NCI-H2081 treated with DMSO at 0.1 percent for 48 hours (cell line): Measurements from ENCODE around the gene NUP50.

Experiments
- DNase-seq: peaks from one replicate; lab custom pipeline; 2025; lab: John Stamatoyannopoulos, UW

Gene NUP50

DNA sequence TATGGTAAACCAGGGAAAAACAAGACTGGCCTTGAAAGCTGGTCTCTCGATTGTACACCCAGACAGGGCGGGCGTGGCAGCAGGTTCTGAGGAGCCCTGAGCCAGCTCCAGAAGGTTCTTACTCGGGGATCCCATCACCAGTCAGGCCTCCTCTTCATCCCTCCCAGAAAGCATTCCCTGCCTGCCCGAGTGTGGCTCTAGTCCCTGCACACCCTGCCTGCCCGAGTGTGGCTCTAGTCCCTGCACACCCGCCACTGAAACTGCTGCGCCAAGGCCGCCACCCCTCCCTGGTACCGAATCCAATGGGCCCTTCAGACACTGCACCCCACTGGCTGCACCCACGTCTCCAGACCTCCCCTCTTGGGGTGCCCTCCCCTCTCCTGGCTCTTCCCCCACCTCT is 46.9 kb downstream of the NUP50 start:
- no peak for DNase-seq

DNA sequence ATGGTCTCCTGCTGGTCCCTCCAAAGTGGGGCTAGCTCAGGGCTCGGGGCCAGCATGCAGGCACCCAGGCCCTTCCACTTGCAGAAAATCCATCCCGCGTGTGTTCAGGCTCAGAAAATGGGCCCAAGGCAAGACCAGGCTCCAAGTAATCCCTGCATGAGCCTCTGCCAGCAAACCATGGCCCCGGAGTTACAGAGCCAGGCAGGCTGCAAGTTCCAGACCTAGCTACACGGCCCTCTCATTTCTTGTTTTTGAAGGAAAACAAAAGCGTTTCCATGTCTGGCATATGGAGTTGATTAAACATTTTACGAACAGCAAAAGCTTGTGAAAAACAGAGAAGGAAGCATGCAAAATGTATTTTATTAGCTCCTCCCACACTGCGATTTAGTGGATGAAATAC is 47.3 kb downstream of the NUP50 start:
- DNase-seq: no peak

DNA sequence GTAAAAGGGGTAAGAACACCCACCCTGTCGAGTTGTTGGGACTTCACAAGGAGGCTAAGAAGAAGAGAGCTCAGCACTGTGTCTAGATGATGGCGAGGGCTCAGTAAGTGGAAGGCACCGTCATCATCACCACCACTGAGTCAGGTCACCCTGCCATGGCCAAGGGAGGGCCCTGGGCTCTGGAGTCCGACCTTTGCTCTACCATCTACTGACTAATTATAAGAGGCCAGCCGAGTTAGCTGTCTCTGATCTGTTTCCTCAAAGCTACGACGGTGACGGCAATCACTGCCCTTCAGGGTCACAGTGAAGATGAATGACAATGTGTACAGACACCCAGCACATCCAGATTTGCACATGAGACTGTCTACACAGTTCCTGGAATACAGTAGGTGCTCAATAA is 47.7 kb downstream of the NUP50 start:
- DNase-seq: no peak

DNA sequence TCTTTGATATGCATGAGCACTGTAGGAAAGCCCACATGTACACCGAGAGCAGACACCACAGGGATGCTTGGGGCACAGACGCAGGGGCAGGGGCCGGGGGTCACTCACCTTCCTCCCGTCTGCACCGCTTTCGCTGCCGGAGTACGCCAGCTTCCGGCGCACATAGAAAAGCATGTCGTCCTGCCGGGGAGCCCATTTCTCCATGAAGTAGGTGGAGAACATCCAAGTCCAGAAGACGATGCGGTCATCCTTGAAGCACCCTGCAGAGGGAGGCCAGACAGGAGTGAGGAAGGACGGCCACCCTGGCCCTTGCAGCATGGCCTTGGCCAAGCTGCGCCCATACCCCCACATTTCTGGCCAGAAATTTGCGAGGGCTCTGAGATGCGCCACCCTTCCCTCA is 48.1 kb downstream of the NUP50 start:
- DNase-seq: no peak

DNA sequence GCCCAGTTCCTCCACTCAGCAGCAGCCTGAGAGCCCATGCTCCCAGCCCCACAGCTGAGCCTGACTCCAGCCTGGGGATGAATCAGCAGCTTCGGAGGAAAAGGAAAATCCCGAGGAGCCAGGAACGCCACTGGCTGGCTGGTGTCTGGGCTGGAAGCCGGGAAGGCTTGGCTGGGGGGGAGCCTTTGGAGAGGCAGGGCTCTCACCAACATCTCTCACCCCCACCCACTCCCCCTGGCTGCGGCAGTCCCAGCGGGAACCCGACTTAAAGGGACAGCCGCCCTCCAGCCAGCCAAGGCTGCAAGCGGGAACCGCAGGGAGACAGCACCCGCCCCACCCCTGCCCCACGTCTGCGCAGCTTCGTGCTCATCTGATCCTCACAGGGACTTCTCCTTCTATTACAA is 48.6 kb downstream of the NUP50 start:
- DNase-seq: no peak

DNA sequence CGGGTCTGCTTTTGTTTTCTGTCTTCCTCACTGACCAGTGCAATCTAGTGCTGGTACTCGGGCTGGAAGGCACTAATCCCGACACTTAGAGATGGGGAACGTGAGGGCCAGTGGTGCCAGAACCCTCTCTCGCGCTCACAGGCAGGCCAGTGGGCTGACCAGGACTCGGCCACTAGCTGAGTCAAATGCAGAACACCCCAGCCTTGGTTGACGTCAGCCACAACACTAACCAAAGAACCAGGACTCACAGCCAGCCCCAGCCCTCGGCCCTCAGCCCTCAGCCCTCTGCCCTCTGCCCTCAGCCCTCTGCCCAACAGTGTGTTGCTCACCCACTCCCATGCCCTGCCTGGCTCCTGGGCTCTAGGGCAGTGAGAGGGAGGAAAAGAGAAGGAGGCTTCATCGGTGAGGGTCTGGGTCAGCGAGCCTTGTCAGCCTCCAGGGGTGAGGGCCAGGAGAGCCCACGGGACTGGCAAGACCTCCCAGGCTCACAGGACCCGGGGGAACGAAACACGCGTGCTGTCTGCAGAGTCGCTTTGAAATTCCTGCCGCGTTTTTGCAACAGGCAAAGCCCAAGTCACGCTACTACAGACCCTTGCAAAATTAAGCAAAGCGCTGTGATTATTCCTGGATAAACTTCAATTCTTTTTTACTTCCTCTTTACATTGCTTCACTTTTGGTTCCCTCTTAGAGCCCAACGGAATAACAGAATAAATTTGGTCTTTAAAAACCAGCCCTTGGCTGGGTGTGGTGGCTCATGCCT is 49.4 kb downstream of the NUP50 start:
- no peak for DNase-seq

DNA sequence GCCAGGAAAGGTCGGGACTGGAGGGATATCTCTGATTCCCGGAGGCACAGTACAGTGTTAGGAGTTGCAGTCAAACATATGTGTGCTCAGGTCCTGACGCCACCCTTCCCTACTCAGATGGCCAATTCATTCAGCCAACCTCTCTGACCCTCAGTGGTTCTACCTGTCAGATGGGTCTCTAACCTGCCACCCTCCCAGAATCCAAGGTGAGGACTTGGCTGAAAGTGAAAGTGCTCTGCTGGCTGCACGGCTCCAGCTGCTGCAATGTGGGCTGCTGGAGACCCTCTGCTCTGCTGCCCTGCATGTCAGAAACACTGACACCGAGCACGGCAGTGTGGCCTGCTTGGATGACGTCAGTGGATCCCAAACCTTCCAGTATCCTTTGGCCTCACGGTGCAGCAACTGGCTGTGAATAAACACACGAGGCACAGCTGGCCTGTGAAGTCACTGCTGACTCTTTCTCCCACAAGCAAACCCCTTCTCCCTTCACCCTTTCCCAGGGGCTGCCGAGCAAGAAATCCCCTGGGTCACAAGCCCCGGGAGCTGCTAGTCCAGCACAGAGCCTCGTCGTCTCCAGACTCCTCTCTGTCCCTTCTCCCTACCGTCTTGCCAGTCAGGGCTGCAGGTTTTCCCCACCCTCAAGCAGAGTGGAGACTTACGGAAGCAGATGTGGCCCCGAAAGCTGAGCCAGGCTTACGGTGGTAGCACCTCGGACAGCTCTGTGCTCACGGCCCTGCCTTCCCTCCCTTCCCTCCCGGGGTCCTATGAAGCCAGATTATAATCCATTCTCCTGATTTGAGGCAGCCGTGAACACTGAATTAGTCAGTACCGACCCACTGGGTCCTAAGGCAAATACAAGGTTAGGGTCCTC is 52.6 kb downstream of the NUP50 start:
- DNase-seq: no peak

DNA sequence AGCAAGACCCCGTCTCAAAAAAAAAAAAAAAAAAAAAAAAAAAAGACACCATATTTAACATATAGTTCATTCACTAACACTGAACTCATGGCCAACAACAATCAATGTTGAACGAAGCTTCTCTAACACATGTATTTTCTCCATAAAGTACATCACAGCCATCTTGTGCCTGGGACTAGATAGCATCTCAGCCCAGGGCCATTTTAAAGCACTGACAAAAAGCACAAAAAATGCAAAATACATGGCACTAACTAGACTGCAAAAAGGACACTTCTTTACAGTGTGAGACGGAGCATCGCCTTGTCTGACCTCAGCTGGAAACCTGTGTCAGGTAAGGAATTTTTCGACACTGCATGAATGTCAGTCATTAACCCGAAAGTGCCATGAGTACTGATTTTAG is 53.6 kb downstream of the NUP50 start:
- DNase-seq: no peak

DNA sequence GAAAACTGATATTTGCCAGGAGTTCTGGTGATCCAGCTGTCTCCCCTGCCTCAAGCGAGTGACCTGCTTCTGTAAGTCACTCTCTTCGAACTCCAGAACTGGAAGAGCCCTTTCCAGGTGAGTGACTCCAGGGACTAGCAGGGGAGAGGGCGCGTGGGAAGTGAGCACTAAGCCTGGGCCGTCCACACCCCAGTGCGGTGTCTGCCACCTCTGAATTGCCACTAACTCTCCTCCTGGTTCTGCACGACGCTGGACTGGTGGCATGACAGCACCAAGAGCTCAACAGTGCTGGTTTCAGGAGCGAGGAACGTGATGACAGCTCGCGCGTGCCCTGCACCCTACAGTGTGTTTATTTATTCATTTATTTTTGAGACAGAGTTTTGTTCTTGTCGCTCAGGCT is 54.1 kb downstream of the NUP50 start:
- DNase-seq: no peak

DNA sequence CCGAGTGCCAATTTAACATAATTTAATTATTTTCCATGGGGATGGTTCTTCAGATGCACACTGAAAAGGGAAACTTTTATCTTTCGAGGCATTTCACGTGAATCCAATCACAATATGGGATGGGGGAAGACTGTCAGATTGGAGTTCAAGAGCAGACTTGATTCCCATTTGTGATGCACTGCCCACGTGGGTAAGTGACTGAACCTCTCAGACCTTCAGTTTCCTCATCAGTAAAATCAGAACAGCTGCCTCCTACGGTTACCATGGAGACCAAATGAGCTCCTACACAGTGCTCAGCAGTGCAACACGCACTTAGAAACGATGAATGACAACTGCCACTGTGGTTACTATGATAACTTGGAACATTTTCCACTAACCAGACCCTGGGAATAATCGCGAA is 55.3 kb downstream of the NUP50 start:
- no peak for DNase-seq

DNA sequence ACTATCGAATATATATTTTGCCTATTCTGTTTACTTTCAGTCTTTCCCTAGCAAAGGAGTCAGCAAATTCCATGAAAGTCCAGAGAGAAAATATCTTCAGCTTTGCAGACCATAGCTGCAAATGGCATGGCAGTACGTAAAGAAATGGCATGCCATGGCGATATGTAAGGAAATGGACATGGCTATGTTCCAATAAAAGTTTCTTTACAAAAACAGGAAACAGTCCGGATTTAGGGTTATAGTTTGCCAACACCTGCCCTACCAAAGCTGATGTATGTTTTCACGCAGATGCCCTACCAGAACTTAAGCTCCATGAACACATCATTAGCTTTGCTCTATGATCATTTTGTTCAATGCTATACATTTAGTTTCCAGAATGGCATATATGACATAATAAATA is 57.5 kb downstream of the NUP50 start:
- no peak for DNase-seq

DNA sequence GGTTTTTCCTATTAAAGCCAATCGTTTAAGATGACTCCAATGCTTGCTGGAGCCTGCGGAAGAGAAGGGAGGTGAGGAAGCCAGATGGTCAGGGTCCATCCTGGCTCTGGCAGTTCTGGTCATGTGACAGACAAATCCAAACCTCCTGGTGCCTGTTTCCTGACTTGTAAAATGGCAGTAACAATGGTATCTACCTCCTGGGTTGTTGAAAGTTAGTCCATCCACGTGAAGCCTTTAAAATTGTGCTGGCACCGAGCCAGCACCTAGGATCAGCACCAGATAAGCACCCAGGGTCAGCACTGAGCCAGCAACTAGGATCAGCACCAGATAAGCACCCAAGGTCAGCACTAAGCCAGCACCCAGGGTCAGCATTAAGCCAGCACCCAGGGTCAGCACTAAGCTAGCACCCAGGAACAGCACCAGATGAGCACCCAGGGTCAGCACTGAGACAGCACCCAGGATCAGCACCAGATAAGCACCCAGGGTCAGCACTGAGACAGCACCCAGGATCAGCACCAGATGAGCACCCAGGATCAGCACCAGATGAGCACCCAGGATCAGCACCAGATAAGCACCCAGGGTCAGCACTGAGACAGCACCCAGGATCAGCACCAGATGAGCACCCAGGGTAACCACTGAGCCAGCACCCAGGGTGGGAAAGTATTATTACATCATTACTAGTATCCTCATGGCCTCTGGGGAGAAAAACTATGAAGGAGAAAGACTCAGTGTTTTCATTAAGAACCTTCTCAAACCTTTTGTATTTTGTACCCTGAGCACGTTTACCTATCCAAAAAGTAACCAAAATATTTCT is 59.8 kb downstream of the NUP50 start:
- no peak for DNase-seq

DNA sequence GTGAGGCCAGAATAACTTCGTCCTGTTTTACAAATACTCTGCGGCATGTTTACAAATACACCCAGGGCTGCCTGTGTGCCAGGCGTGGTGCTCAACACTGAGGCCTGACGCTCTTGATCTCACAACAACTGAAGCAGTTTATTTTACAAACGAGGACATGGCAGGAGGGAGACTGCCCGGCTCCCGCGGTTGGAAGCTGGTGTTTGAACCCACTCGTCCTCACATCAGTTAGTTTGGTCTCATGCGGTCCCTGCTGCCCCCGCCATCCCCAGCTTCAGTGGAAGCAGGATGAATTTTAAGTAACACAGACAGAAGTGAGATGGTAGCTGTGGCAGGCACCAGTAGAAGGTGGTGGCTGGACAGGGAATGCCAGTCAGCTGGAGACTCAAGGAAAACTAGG is 60.6 kb downstream of the NUP50 start:
- DNase-seq: no peak

DNA sequence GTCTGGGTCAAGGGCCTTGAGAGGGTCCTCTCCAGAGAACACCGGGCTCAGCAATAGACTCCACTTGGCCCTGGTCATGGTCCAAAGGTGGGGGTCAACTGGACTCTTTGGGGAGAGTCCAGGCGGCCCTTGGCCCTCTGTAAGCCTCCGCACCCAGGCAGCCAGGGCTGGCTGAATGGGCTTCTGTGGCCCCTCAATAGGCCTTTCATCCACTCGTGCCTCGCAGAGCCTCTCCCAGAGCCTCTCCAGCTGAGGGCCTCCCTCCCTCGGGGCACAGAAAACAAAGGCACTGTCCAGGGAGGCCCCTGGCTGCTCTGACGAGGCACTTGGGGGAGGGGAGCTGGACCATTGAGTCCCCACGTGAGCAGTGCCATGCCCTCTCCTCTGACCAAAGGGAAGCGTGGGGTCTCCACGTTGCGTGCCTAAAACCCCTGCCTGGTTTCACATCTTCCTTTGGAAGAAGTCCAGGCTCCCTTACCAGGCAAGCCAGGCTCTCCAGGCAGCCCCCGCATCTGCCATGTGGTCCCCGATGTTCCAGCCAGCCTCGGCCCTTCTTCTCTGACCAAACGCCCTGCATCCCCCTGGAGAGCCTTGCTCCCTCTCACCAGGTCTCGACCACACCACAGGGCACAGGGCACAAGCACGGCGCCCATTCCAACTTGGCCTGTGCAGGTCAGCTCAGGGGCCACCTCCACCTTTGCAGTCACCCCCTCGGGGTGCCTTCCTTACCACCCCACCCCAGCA is 61.4 kb downstream of the NUP50 start:
- DNase-seq: no peak

DNA sequence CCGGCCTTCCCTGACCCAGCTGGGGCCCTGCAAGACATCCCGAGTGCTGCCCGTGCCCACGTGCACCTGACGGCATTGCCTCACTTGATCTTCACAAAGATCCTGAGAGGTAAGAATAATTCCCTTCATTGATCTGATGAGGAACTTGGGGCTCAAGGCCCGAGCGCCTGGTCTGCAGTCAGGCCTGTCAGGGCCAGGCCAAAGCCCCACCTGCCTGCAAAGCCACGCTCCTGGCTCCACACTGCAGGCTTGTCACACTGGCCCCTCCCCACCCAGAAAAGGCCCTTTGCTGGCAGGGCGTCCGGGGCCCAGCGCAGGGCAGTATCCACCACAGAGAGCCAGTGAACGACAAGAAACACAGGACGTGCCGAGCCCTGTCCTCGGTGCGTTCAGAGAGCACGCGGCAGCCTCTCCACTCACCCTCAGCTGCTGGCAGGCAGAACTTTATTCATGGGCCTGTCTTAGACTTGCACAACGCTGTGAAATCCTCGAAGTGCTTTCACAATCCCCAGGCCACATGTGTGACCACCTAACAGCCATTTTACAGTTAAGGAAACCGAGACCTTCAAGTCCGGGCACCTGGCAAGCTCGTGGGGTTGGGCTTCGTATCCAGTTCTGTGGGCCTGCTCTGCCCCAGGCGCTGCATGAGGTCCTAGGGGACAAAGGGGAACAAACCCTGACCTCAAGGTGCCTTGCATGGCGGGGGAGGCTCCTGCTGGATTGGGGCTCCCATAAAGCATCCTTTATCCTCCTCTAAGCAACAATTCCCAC is 62.2 kb downstream of the NUP50 start:
- DNase-seq: no peak

DNA sequence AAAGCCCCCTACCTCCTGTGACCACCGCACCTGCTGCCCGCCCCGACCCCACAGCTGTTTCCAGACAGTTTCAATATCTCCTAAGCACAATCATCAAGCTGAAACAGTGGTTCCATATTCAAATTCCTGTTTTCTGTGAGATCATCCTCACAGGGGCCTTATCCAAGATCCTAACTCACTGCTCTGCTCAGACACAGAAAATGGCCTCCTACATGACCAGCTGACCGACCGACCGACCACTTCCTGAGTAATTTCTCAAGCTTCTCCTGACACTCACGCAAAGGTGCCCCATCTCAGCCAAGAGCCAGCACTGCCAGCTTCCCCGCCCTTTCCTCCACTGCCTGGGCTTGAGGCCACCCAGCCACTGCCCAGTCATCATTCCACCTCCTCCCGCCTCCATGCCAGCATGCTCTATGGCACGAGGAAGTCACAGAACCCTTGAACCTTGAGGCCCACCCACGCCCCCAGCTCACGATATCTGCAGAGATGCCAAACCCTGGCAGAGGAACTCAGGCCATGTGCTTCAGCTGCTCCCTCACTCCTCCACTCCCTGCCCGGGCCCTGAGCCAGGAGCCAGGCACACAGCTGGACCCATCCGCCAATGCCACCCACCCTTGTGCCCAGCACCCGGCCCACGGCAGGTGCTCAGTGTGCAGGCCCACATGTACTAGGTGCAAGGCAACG is 62.9 kb downstream of the NUP50 start:
- DNase-seq: no peak

DNA sequence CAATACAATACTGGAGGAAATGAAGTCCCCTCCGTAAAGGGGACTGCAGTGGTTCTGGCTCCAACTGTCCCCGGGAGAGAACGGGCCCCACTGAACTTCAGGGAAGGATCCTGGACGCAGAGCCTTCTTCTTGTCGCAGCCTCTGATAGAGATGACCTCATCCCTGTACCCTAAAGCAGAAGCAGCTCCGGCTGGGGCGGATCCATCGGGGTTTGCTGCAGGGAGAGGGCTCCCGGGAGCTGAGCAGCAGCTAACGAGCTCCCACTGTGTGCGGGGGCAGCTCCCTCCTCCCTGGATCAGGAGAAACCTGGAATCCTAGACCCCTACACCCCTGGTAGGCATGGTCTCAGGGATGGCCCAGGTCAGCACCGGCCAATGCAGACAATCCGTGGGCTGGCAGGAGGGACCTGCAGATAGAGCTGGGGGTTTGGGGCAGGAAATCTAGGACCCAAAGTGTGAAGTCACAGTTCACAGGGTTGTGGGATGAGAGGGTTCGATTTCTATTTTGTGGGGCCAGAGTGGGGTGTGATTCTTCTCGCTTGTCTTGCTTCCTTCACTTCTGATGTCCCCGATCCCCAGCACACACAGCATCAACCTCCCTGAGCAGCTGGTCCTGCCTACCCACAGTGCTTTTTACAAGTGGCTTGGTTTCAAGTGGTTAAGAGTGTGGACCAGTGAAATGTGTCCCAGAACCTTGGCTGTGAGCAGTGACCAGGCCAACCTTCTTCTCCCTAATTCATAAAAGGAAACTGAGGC is 64.1 kb downstream of the NUP50 start:
- DNase-seq: no peak

DNA sequence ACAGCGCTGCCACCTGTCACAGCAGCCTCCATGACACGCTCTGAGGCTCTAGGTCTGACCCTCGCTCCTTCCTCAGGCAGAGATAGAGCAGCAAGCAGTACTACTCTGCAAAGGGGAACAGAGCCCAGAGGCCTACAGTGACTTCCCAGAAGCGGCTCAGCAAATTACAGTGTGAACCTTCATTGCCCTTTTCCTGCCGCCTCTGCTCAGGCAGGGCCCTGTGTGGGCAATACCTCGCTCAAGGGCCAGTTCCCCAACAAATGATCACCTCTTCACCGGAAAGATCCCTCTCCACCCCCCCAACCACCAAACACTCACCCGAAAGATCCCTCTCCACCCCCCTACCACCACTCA is 64.7 kb downstream of the NUP50 start:
- no peak for DNase-seq

DNA sequence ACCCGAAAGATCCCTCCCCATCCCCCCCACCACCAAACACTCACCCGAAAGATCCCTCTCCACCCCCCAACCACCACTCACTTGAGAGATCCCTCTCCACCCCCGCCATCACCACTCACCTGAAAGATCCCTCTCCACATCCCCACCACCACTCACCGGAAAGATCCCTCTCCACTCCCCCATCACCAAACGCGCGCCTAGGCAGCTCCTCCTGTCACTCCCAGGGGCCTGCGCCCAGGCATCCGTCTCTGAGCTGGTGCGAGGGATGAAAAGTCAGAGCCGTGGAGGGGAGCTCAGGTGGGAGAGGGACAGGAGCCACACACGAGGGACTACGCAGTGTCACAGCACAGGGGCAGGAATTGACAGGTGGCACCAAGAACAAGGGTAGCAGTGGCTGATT is 65.5 kb downstream of the NUP50 start:
- no peak for DNase-seq
